Stimulated activated naive CD4-positive, alpha-beta T cell (primary cell): Measurements from ENCODE around the gene TAC4.

Experiments
- DNase-seq, 6 experiments: peaks; one replicate each; lab custom pipeline; 2025; lab: John Stamatoyannopoulos, UW

Gene TAC4

DNA sequence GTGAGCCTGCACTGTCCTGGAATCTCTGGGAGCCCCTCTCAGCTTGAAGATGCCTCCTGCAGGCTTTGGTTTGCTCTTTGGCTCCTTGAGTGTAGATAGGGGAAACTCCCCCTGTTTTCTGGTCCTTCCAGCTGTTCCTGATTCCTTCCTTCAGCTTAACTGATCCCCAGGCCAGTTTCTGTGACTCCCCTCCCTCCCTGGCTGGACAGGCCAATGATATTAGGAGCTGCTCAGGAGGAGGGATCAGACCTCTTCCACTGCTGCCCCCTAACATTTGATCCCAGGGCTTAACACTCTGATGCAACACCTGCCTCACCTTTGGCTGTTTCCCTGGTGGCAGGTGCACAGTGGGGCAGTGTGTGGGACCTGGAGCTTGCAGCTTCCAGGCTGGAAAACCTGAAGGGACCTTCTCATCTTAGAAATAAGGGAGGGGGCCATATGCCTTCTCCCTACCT lies at the start of gene TAC4:
Gene TAC4 (minus strand): TSS at position 51 of the 455 bp plus-strand sequence. CDS start 52 bp downstream, outside the sequence.
- no peak for DNase-seq

DNA sequence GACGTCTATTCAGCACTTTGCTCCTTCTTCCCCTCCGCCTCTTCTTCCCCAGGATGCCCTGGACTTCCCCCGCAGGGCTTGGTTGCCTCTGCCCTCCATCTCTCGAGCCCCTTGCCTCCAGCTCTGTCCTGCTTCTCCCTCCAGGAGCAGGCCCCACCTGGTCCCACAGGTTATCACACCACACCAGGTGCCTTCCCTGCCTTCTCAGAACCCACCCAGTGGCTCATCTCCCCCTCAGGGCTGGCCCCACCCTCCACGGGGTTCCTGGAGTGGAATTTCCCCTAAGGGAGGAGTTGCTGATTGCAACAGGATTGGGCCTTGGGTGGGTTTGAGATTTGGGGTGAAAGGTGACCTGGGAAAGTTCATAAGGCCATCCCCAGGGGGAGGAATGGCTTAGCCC lies 49.0 kb upstream of the TAC4 start:
- DNase-seq, result no peak

GRCh38 chr17:49896222-49896621 lies 48.4 kb upstream of the TAC4 start:
- no peak for DNase-seq

DNA sequence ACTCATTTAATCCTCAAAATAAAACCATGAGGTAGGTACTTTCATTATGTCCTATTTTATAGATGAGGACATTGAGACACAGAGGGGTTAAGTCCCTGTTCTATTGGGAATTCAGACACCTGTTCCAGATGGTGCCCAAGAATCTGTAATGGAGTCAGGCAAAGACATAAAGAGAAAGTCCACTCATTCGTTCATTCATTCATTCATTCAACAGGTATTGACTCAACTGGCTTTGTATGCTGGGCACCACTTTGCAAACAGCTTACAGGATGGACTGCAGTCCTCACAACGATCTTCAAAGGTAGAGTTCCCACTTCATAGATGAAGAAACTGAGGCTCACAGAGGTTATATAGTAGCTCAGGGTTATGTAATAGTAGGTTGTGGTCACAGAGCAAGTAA lies 47.9 kb upstream of the TAC4 start:
- no peak for DNase-seq

DNA sequence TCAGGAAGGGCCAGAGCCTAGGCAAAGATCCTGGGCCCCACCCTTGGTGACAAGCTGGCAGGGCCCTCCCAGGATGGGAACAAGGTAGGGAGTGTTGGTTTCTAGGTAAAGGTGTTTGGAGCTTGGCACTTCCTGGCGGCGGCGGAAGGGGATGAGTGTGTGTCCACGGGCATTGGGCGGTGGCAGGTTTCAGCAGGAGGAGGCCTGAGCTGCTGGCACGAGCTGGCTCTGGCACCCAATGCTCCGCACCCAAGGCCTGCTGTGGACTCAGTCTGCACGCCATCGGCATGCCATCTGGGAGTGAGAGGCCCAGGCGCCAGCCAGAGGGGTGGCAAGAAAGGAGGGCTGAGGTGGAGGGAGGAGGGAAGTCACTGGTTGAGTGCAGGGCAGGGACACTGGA lies 46.9 kb upstream of the TAC4 start:
- DNase-seq, result no peak

GRCh38 chr17:49891694-49892389 lies 44.0 kb upstream of the TAC4 start:
- DNase-seq, result no peak

DNA sequence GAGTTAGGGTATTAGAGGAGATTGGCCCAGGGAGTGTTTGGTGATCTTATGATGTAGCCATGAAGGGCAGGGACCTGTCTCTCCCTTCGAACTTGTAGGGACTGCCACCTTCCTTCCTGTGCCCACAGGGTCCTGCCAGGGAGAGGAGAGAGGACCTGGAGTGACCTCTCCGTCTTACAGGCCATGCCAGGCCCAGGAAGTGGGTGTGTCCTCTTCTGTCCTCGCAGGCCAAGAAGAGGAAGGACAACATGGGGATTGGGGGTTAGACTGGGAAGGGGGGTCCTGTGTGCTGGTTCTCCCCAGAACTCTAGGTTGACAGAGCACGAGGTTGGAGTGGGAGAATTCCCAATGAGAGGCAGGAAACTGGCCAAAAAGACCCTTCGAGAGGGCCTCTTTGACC lies 43.4 kb upstream of the TAC4 start:
- DNase-seq, result no peak

GRCh38 chr17:49890852-49891251 lies 43.0 kb upstream of the TAC4 start:
- DNase-seq, result no peak

DNA sequence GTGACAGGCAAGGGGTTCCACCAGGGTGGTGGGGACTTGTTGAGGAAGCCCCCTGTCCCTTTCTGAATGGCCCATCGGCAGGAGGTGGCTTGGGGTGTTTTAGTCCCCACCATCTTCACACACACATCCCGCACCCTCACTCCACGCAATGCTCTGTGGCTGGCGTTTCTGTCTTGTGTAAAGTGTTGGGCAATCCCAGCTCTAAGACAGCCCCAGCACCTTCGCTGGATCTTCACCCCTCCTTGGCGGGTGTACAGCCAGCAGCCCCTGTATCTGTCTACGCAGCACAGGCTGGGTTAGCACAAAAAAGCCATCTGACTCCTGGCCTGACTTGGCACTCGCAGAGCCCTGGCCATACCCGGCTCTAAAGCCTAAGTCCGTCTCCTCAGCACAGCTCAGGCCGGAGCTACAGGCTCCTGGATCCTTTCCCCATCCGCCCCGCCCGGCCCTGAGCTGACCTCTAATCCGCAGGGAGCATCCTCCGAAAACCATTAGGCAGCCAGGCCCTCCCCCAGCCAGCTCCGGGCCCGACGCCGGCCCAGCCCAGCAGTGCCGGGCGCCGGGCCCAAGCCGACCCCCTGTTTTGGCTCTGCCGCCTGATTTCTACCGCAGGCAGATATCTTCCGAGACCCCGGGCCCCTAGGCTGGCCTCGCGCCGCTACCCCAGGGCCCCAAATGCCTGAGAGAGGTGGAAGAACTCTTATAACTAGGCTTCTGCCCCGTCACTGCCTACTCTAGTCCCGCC lies 42.4 kb upstream of the TAC4 start:
- no peak for DNase-seq

GRCh38 chr17:49889500-49889899 lies 41.6 kb upstream of the TAC4 start:
- DNase-seq, result no peak

- no peak for DNase-seq
These were observed 40.0 kb upstream of the TAC4 start for GRCh38 chr17:49887744-49888360.

GRCh38 chr17:49887086-49887743 lies 39.3 kb upstream of the TAC4 start:
- no peak for DNase-seq

GRCh38 chr17:49886036-49886435 lies 38.2 kb upstream of the TAC4 start:
- DNase-seq, result no peak

- DNase-seq, result no peak
These were observed 34.6 kb upstream of the TAC4 start for GRCh38 chr17:49882434-49882833.

- no peak for DNase-seq
These were observed 33.2 kb upstream of the TAC4 start for GRCh38 chr17:49881054-49881402.

- DNase-seq, result peak in 5 of 6 experiments; percentile 38 to 61 (median 47)
These were observed 32.6 kb upstream of the TAC4 start for GRCh38 chr17:49880291-49881053.

GRCh38 chr17:49878931-49879904 lies 31.3 kb upstream of the TAC4 start:
- DNase-seq, result no peak

DNA sequence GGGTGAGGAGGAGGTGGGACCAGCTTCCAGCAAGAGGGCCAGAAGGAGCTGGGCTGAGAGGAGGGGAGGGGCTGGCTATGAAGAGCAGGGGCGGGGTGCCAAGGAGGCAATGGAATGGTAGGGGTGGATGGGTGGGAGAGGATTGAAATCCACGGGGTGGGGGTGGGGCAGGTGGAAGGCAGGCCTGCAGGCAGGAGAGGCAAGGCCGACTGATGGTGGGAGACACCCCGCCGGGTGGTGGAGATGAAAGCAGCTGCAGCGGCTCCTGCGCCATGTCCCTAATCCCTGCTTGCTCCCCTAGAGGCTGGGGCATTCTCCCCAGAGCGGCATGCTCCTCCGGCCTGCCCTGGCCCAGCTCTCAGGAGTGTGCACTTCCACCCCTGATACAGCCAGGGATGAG lies 27.8 kb upstream of the TAC4 start:
- DNase-seq, result no peak

GRCh38 chr17:49874911-49875310 lies 27.0 kb upstream of the TAC4 start:
- no peak for DNase-seq

DNA sequence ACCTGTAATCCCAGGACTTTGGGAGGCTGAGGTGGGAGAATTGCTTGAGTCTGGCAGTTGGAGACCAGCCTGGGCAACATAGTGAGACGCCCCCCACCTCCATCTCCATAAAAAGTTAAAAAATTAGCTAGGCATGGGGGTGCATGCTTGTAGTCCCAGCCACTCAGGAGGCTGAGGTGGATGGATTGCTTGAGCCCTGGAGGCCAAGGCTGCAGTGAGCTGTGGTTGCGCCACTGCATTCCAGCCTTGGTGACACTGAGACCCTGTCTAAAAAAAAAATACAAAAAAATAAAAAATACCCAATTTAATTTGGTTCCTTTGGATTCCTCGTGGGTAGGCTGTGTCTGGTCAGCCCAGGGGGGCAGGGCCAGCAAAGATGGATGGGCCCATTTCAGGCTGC lies 26.1 kb upstream of the TAC4 start:
- no peak for DNase-seq

GRCh38 chr17:49873466-49873865 lies 25.6 kb upstream of the TAC4 start:
- no peak for DNase-seq
